Mesendoderm (in vitro differentiated cells): Measurements from ENCODE around the gene TLE4.

ENCODE experiments used
- DNase-seq: peaks from one replicate; pipeline ENCODE4 v3.0.0; 2013
- H2AK5ac ChIP-seq: 2 replicates; pipeline ENCODE4 v1.6.1; 2013; ENCODE audit warnings: low read length, inconsistent platforms
- H2BK120ac ChIP-seq: 2 replicates; pipeline ENCODE4 v1.6.1; 2013; ENCODE audit warnings: low read depth, mild to moderate bottlenecking, low read length, moderate library complexity, mixed read lengths
- H2BK15ac ChIP-seq: replicated peaks from 2 replicates; pipeline ENCODE4 v1.6.1; 2013; ENCODE audit warnings: low read depth, mild to moderate bottlenecking, moderate library complexity
- H2BK5ac ChIP-seq: 2 replicates; pipeline ENCODE4 v1.6.1; 2013; ENCODE audit warnings: low read length, inconsistent platforms
- H3K18ac ChIP-seq: 2 replicates; pipeline ENCODE4 v1.6.1; 2013; ENCODE audit warnings: mild to moderate bottlenecking, low read length, mixed read lengths
- H3K23ac ChIP-seq: one replicate; pipeline ENCODE4 v1.6.1; 2013; ENCODE audit warnings: low read length
- H3K27ac ChIP-seq: 2 replicates; pipeline ENCODE4 v1.5.1; 2013; ENCODE audit warnings: low read depth, mild to moderate bottlenecking, inconsistent platforms, low read length, moderate library complexity
- H3K27me3 ChIP-seq: 2 replicates; pipeline ENCODE4 v1.6.1; 2013; ENCODE audit warnings: low read length, control low read depth, mild to moderate bottlenecking, inconsistent platforms; ENCODE audit not compliant: insufficient read depth, poor library complexity
- H3K36me3 ChIP-seq: 2 replicates; pipeline ENCODE4 v1.6.1; 2013; ENCODE audit warnings: low read length, inconsistent platforms; ENCODE audit not compliant: control insufficient read depth, insufficient read depth
- H3K4ac ChIP-seq: one replicate; pipeline ENCODE4 v1.6.1; 2013; ENCODE audit warnings: low read depth, mild to moderate bottlenecking, low read length, moderate library complexity
- H3K4me1 ChIP-seq: 2 replicates; pipeline ENCODE4 v1.6.1; 2013; ENCODE audit warnings: low read depth, low read length, inconsistent platforms; ENCODE audit not compliant: control insufficient read depth
- H3K4me2 ChIP-seq: 2 replicates; pipeline ENCODE4 v1.6.1; 2013; ENCODE audit warnings: low read length
- H3K4me3 ChIP-seq: 2 replicates; pipeline ENCODE4 v1.5.1; 2013; ENCODE audit warnings: mild to moderate bottlenecking, low read length
- H3K56ac ChIP-seq: one replicate; pipeline ENCODE4 v1.6.1; 2013; ENCODE audit warnings: low read length
- H3K79me1 ChIP-seq: 2 replicates; pipeline ENCODE4 v1.6.1; 2013; ENCODE audit warnings: low read length, inconsistent platforms
- H3K79me2 ChIP-seq: 2 replicates; pipeline ENCODE4 v1.6.1; 2013; ENCODE audit warnings: mild to moderate bottlenecking, low read length; ENCODE audit not compliant: control insufficient read depth, insufficient read depth
- H3K9ac ChIP-seq: 2 replicates; pipeline ENCODE4 v1.6.1; 2013; ENCODE audit warnings: low read length, inconsistent platforms
- H4K5ac ChIP-seq: one replicate; pipeline ENCODE4 v1.6.1; 2013; ENCODE audit warnings: low read length
- H4K8ac ChIP-seq: one replicate; pipeline ENCODE4 v1.6.1; 2013; ENCODE audit warnings: low read depth, mild to moderate bottlenecking, control low read depth, low read length, moderate library complexity
- WGBS: extraction: QIAGEN DNeasy Blood & Tissue Kit; methylation state at CpG from one replicate; pipeline ENCODE4 v1.1.7; 2013; ENCODE audit warnings: low lambda C conversion rate, missing lambda C conversion rate; ENCODE audit not compliant: insufficient coverage; ENCODE audit errors: extremely low coverage; 5-methylcytosine and 5-hydroxymethylcytosine counted together

Gene TLE4

GRCh38 chr9:79584655-79584982, 12.9 kb downstream of the TLE4 start:
- no peak overlapping the region for H3K4ac ChIP-seq
- H3K79me2 ChIP-seq, result peaks cover 18% of the 10 kb centered on the region
- no peak overlapping the region for H2BK15ac ChIP-seq
- no peak overlapping the region for H3K4me3 ChIP-seq
- H3K27ac ChIP-seq, result no peak overlapping the region
- H4K5ac ChIP-seq, result no peak overlapping the region
- H2AK5ac ChIP-seq, result no peak overlapping the region
- H3K56ac ChIP-seq, result no peak overlapping the region
- peaks cover 17% of the 10 kb centered on the region for H3K79me1 ChIP-seq
- H3K18ac ChIP-seq, result no peak overlapping the region
- DNase-seq, result no peak
- H4K8ac ChIP-seq, result no peak overlapping the region
- no peaks in the 10 kb centered on the region for H3K36me3 ChIP-seq
- no peak overlapping the region for H2BK5ac ChIP-seq
- peaks cover 12% of the 10 kb centered on the region for H3K4me1 ChIP-seq
- no peak overlapping the region for H2BK120ac ChIP-seq
- H3K27me3 ChIP-seq, result no peaks in the 10 kb centered on the region
- no peak overlapping the region for H3K9ac ChIP-seq
- WGBS, result no CpG with 5 or more reads among the region's 2 CpGs
- H3K4me2 ChIP-seq, result no peak overlapping the region
- H3K23ac ChIP-seq, result no peak overlapping the region

GRCh38 chr9:79588488-79589223, 16.9 kb downstream of the TLE4 start:
- no peak overlapping the region for H3K27ac ChIP-seq
- no peak overlapping the region for H4K8ac ChIP-seq
- H3K9ac ChIP-seq, result no peak overlapping the region
- no peak overlapping the region for H3K4ac ChIP-seq
- WGBS, result no CpG with 5 or more reads among the region's 3 CpGs
- H3K18ac ChIP-seq, result no peak overlapping the region
- H4K5ac ChIP-seq, result no peak overlapping the region
- H3K79me1 ChIP-seq, result peaks cover 22% of the 10 kb centered on the region
- H3K27me3 ChIP-seq, result no peaks in the 10 kb centered on the region
- H2AK5ac ChIP-seq, result no peak overlapping the region
- no peak overlapping the region for H3K56ac ChIP-seq
- H3K4me3 ChIP-seq, result no peak overlapping the region
- H3K79me2 ChIP-seq, result peaks cover 19% of the 10 kb centered on the region
- no peak for DNase-seq
- H3K23ac ChIP-seq, result no peak overlapping the region
- H3K4me1 ChIP-seq, result peaks cover 5% of the 10 kb centered on the region
- no peaks in the 10 kb centered on the region for H3K36me3 ChIP-seq
- no peak overlapping the region for H2BK5ac ChIP-seq
- H3K4me2 ChIP-seq, result no peak overlapping the region
- H2BK15ac ChIP-seq, result no peak overlapping the region
- H2BK120ac ChIP-seq, result no peak overlapping the region

DNA sequence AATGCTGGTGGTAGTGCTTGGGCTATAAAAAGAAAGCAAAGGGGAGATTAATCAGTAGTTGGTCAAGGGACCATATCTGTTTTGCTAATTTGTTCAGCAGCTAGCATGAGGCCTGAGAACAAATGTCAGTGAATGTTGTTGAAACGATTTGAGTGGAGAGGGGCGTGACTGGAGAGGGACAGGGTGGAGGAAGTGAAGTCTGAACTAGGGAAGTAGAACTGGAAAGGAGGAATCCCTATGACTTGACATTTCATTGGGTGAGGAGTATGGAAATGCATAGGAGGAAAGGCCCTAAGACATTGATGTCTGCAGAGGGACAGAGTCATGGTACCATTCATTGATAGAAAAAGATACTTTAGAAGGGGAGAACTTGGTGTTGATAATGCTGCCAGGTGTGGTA, 19.7 kb downstream of the TLE4 start:
- no peak overlapping the region for H3K56ac ChIP-seq
- H3K79me1 ChIP-seq, result peaks cover 19% of the 10 kb centered on the region
- H2BK5ac ChIP-seq, result no peak overlapping the region
- H4K5ac ChIP-seq, result no peak overlapping the region
- no peak overlapping the region for H3K9ac ChIP-seq
- no peak overlapping the region for H2BK15ac ChIP-seq
- H3K18ac ChIP-seq, result no peak overlapping the region
- WGBS, result no CpG with 5 or more reads among the region's 2 CpGs
- H2BK120ac ChIP-seq, result no peak overlapping the region
- no peak overlapping the region for H3K23ac ChIP-seq
- no peak overlapping the region for H3K27ac ChIP-seq
- peaks cover 9% of the 10 kb centered on the region for H3K79me2 ChIP-seq
- no peaks in the 10 kb centered on the region for H3K36me3 ChIP-seq
- H3K4ac ChIP-seq, result no peak overlapping the region
- no peak overlapping the region for H4K8ac ChIP-seq
- H2AK5ac ChIP-seq, result no peak overlapping the region
- H3K4me2 ChIP-seq, result no peak overlapping the region
- DNase-seq, result no peak
- H3K4me3 ChIP-seq, result no peak overlapping the region
- H3K4me1 ChIP-seq, result no peaks in the 10 kb centered on the region
- no peaks in the 10 kb centered on the region for H3K27me3 ChIP-seq

GRCh38 chr9:79592726-79593493, 21.1 kb downstream of the TLE4 start:
- no peak overlapping the region for H3K9ac ChIP-seq
- H3K27me3 ChIP-seq, result no peaks in the 10 kb centered on the region
- H2BK5ac ChIP-seq, result no peak overlapping the region
- no CpG with 5 or more reads among the region's 4 CpGs for WGBS
- H2BK120ac ChIP-seq, result no peak overlapping the region
- H2BK15ac ChIP-seq, result no peak overlapping the region
- no peak overlapping the region for H3K4me3 ChIP-seq
- H3K27ac ChIP-seq, result no peak overlapping the region
- H3K4me2 ChIP-seq, result no peak overlapping the region
- no peak overlapping the region for H3K18ac ChIP-seq
- no peak overlapping the region for H3K23ac ChIP-seq
- no peaks in the 10 kb centered on the region for H3K36me3 ChIP-seq
- no peaks in the 10 kb centered on the region for H3K4me1 ChIP-seq
- DNase-seq, result no peak
- no peak overlapping the region for H3K56ac ChIP-seq
- H3K79me2 ChIP-seq, result peaks cover 12% of the 10 kb centered on the region
- H4K5ac ChIP-seq, result no peak overlapping the region
- H3K79me1 ChIP-seq, result peaks cover 20% of the 10 kb centered on the region
- no peak overlapping the region for H4K8ac ChIP-seq
- H3K4ac ChIP-seq, result no peak overlapping the region
- no peak overlapping the region for H2AK5ac ChIP-seq

DNA sequence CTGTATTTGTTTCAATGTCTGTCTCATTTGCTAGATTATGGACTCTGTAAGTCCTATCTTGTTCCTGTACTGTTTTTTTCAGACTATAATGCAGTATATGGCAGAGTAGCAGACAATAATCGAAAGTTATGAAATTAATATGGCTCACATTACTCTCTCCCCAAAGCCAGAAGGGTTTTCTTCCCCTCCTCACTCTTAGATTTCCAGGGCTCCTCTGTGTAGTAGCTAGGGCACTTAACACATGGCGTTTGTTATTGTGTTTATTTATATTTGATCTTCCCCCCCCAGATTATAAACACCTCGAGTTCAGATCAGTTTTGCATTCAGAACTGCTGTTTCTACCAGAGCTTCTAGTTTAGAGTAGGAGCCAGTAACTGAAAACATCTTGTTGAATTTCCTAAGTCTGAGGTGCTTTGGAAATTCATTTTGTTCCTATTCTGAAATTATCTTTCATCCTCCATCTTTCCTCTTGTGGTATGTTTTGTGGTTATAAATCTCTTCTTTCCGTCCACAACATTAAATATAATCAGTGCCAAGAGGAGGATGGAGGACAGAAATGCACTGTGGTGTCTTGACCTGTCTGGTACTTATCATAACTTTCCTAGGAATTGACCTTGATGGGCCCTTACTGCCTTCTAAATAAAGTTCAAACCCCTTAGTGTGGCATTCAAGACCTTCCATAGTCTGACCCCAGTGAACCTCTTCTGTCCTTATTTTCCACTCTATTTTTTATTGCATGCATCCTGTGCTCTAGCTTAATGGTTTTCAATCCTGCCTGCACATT, 27.0 kb downstream of the TLE4 start:
- H3K27ac ChIP-seq, result no peak overlapping the region
- H4K5ac ChIP-seq, result no peak overlapping the region
- H3K4ac ChIP-seq, result no peak overlapping the region
- H2BK5ac ChIP-seq, result no peak overlapping the region
- H4K8ac ChIP-seq, result no peak overlapping the region
- no peak overlapping the region for H3K9ac ChIP-seq
- H3K4me2 ChIP-seq, result no peak overlapping the region
- H3K79me2 ChIP-seq, result peaks cover 4% of the 10 kb centered on the region
- H3K18ac ChIP-seq, result no peak overlapping the region
- DNase-seq, result no peak
- H3K4me3 ChIP-seq, result no peak overlapping the region
- H3K36me3 ChIP-seq, result no peaks in the 10 kb centered on the region
- no peaks in the 10 kb centered on the region for H3K27me3 ChIP-seq
- no peak overlapping the region for H2BK120ac ChIP-seq
- H3K23ac ChIP-seq, result no peak overlapping the region
- H3K4me1 ChIP-seq, result no peaks in the 10 kb centered on the region
- no peak overlapping the region for H2BK15ac ChIP-seq
- no peak overlapping the region for H2AK5ac ChIP-seq
- peaks cover 10% of the 10 kb centered on the region for H3K79me1 ChIP-seq
- WGBS, result no CpG with 5 or more reads among the region's 4 CpGs
- no peak overlapping the region for H3K56ac ChIP-seq
